Nephron (organoid): Measurements from ENCODE around the gene PCBD1.

ENCODE experiments used
- H3K27ac Mint-ChIP-seq, 3 experiments: 2 replicates each; pipeline ENCODE4 v1.8.0; 2020; ENCODE audit warnings: mixed read lengths in 3 of 3, mild to moderate bottlenecking in 2 of 3, moderate library complexity in 1 of 3
- H3K27me3 Mint-ChIP-seq: 2 replicates; pipeline ENCODE4 v1.8.0; 2021; ENCODE audit warnings: low read depth, mild to moderate bottlenecking, moderate library complexity, mixed read lengths
- H3K36me3 Mint-ChIP-seq: 2 replicates; pipeline ENCODE4 v1.8.0; 2020; ENCODE audit warnings: low read depth, mixed read lengths
- H3K4me1 Mint-ChIP-seq: 2 replicates; pipeline ENCODE4 v1.8.0; 2020; ENCODE audit warnings: mixed read lengths
- H3K4me3 Mint-ChIP-seq, 3 experiments: 2 replicates each; pipeline ENCODE4 v1.8.0; 2020; ENCODE audit warnings: mild to moderate bottlenecking in 3 of 3, mixed read lengths in 3 of 3, moderate library complexity in 2 of 3
- H3K9me3 Mint-ChIP-seq: 2 replicates; pipeline ENCODE4 v1.8.0; 2020; ENCODE audit warnings: mixed read lengths
- CTCF ChIP-seq, 3 experiments: fragments of 200-600 bp; sonication (generic); IDR thresholded peaks; one replicate each; pipeline ENCODE4 v1.5.0; 2021; ENCODE audit warnings: antibody characterized with exemption in 3 of 3; ENCODE audit not compliant: unreplicated experiment in 3 of 3

The PCBD1 gene

GRCh38 chr10:70849582-70850016, 38.8 kb downstream of the PCBD1 start:
- no peaks in the 10 kb centered on the region for H3K27me3 Mint-ChIP-seq
- peak overlapping the region; percentile 16 to 62 (median 57) for H3K27ac Mint-ChIP-seq
- no peak for TF ChIP-seq CTCF (IDR thresholded peaks at IDR 0.05; ENCODE audit: unreplicated experiment in 3 of 3)
- H3K4me1 Mint-ChIP-seq = peaks cover 28% of the 10 kb centered on the region
- peaks cover 72% of the 10 kb centered on the region for H3K36me3 Mint-ChIP-seq
- no peak overlapping the region for H3K4me3 Mint-ChIP-seq
- H3K9me3 Mint-ChIP-seq = no peaks in the 10 kb centered on the region

- Mint-ChIP-seq H3K36me3 (peaks cover 78% of the 10 kb centered on the region), H3K4me3 (no peak overlapping the region), H3K27me3 (no peaks in the 10 kb centered on the region), H3K4me1 (peaks cover 28% of the 10 kb centered on the region), H3K9me3 (no peaks in the 10 kb centered on the region), H3K27ac (peak overlapping the region; percentile 52 to 79 (median 72))
- no peak for TF ChIP-seq CTCF (IDR thresholded peaks at IDR 0.05; ENCODE audit: unreplicated experiment in 3 of 3)
Observed at GRCh38 chr10:70847659-70848360, 40.6 kb downstream of the PCBD1 start.

- Mint-ChIP-seq H3K4me3 (no peak overlapping the region), H3K36me3 (peaks cover 76% of the 10 kb centered on the region), H3K27ac (no peak overlapping the region), H3K27me3 (no peaks in the 10 kb centered on the region), H3K9me3 (no peaks in the 10 kb centered on the region), H3K4me1 (peaks cover 28% of the 10 kb centered on the region)
- no peak for TF ChIP-seq CTCF (IDR thresholded peaks at IDR 0.05; ENCODE audit: unreplicated experiment in 3 of 3)
Observed at GRCh38 chr10:70846795-70847194, 41.6 kb downstream of the PCBD1 start.

- Mint-ChIP-seq H3K27ac (peak overlapping the region in 1 of 3 experiments; percentile 22), H3K4me3 (no peak overlapping the region), H3K27me3 (no peaks in the 10 kb centered on the region), H3K4me1 (peaks cover 28% of the 10 kb centered on the region), H3K36me3 (peaks cover 76% of the 10 kb centered on the region), H3K9me3 (no peaks in the 10 kb centered on the region)
- TF ChIP-seq CTCF (IDR thresholded peaks at IDR 0.05; ENCODE audit: unreplicated experiment in 3 of 3) = no peak
Observed at GRCh38 chr10:70845816-70846215, 42.5 kb downstream of the PCBD1 start.

GRCh38 chr10:70845256-70845655, 43.1 kb downstream of the PCBD1 start:
- peak overlapping the region in 1 of 3 experiments; percentile 22 for H3K27ac Mint-ChIP-seq
- no peak overlapping the region for H3K4me3 Mint-ChIP-seq
- TF ChIP-seq CTCF (IDR thresholded peaks at IDR 0.05; ENCODE audit: unreplicated experiment in 3 of 3) = no peak
- peaks cover 74% of the 10 kb centered on the region for H3K36me3 Mint-ChIP-seq
- peaks cover 25% of the 10 kb centered on the region for H3K4me1 Mint-ChIP-seq
- H3K9me3 Mint-ChIP-seq = no peaks in the 10 kb centered on the region
- H3K27me3 Mint-ChIP-seq = no peaks in the 10 kb centered on the region
